ENCODE results near the gene SEC14L6.

SEC14L6 gene

DNA sequence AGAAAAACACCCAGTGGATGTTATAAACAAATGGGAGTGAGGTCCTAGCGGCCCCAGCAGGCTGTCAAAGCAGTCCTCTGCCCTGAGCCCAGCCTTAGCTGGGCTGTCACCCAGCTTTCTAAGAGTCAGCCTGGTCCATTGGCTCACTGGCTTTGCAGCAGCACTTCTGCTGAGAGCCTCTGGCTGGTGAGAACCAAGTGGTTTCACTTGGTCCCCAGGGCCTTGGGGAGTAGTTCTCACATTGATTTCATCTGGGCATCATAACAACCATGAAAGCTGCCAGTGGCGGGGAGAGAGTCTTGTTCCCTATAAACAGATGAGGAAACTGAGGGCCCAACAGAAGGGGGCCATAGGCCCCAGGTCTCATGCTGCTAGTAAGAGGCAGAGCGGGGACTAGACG lies 11.4 kb downstream of the SEC14L6 start:
- no peak for DNase-seq (ENCODE audit: low read depth)

DNA sequence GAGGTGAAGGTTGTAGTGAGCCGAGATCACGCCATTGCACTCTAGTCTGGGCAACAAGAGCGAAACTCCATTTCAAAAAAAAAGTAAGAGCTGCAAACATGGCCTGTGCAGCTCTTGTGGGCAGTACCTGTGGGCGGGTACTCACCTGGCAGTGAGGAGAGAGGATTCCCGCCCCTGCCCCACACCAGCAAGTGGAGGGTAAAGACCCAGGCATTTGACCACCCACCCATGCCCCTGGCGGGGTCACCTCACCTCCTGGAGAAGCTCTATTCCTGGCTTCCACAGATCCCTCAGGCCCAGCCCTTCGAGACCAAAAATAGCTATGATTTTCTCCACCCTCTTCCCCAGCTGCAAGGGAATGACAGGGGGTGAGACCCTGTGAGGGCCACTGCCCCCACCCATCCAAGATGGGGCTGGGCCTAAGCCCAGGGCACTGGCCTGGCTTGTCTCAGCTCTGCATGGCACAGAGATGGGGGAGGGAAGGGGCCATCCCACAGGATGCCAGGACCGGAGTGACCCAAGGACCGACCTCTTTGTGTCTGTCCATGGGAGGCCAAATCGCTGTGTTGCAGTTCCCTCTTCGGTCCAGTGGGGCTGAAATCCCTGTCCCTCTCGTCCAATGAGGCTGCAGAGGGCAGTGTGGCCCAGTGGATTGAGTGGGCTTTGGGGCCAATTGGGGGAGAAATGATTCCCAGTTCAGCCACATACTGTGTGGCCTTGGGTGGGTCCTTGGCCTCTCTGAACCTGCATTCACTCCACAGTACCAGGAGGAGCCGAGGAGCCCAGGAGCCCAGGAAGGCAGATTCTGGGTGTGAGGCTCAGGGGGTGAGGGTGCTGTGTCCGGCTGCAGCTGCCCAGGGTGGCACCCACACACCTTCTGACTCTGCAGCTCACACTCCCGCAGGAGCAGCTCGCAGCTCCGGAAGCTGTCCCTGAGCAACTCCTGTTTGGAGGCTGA lies 14.6 kb downstream of the SEC14L6 start:
- DNase-seq (ENCODE audit: low read depth), result no peak

DNA sequence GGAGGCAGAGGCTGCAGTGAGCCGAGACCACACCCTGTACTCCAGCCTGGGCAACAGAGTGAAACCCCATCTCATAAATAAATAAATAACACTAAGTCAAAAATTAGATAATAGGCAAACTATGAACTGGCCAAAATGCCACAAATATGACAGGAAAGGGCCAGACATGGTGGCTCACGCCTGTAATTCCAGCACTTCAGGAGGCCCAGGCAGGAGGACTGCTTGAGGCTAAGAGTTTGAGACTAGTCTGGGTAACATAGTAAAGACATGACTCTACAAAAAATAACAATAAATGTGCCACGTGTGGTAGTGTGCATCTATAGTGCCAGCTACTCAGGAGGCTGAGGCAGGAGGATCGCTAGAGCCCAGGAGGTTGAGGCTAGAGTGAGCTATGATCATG lies 19.9 kb downstream of the SEC14L6 start:
- no peak for DNase-seq (ENCODE audit: low read depth)

DNA sequence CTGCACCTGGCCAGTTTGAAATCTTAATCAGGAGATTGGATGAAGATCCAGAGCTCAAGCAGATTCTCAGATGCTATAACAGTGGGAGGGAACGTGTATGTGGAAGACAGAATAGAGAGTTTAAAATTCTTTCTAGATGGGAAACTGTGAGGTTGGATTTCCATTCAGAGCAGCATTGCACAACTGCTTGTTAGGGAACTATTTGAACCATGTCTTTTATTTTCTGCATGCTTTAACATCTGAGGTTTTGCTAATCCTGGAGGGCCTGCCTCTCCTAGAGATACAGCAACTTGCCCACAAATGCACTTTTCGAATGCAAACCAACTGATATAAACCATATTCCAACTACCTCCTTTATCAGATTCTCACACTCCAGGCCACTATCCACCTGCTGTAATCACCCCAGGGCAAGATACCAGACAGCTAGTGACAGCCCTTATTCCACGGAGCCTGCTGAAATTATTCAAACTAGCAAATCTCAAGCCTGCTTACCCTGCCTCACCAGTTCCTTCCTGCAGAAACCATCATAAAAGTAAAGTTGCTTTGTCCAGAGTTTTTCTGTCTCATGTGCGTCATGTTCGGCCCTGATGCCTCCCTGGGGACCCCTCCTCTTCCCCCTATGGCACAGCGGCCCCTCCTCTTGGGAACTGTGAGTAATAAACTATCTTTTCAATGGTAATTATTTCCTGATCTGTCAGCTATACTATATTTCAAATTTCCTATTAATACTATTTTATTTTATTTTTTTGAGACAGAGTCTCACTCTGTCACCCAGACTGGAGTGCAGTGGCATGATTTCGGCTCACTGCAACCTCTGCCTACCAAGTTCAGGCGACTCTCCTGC lies 22.7 kb downstream of the SEC14L6 start:
- no peak for DNase-seq (ENCODE audit: low read depth)

DNA sequence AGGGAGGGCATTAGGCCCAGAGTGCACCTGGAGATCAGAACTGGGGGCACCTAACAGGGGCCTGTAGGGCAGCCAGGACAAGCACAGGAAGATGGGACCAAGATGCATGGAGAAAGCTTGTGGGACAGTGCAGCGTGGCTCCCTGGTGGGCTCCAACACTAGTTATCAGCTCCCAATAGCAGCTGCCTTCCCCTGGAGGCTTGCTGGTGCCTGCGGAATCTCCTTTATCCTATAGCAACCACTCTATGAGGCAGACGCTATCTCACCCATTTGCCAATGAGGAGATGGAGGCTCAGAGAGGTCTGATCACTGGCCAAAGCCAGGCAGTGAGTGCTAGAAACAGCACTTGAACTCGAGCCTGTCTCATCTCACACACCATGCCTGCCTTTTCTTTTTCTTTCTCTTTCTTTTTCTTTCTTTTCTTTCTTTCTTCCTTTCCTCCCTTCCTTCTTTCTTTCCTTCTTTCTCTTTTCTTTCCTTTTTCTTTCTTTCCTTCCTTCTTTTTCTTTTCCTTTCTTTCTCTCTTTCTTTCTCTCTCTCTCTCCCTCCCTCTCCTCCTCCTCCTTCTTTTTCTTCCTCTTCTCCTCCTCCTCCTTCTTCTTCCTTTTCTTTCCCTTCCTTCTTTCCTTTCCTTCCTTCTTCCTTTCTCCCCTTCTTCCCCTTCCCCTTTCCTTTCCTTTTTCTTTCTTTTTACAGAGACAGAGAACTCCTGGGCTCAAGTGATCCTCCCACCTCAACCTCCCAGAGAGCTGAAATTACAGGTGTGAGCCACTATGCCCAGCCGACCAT lies 25.0 kb downstream of the SEC14L6 start:
- no peak for DNase-seq (ENCODE audit: low read depth)

DNA sequence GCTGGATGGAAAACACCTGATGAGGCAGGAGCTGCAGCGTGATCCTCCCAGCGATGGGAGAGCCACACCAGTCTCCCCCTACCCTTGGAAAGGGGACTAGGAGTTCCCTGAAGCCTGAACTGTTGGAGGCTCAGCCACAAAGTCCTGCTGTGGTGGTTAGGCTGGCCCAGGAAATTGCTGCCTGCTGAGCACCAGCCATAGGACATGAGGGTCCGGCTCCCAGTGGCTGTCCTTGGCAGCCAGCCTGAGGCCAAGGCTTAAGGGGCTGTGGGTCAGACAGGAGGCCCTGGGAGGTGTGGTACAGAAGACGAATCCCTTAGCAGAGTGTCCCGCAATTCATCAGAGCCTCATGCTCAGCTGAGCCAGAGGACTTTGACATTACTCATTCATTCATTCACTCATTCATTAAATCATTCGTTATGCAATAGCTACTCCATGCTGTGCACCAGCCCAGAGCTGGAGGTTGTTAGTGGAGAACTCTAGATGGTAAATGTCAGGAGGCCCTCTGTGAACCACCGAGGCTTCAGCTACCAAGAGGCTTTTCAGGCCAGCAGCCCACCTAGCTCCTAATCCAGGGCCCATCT lies 26.6 kb downstream of the SEC14L6 start:
- no peak for DNase-seq (ENCODE audit: low read depth)

DNA sequence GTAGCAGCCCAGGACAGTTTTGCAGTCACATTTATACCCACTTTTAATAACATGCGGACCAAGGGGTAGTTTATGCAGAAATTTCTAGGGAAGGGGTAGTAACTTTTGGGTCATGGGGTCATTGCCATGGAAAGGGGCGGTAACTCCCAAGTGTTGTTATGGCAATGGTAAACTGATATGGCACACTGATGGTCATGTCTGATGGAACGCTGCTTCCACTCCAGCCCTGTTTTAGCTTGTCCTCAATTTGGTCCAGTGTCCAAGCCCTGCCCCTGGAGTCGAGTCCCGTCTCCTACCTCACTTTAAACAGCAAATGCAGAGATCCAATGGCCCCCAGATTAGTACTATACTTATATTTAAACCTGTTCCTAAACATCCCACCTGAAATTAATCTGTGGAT lies 29.8 kb downstream of the SEC14L6 start:
- DNase-seq (ENCODE audit: low read depth), result no peak

DNA sequence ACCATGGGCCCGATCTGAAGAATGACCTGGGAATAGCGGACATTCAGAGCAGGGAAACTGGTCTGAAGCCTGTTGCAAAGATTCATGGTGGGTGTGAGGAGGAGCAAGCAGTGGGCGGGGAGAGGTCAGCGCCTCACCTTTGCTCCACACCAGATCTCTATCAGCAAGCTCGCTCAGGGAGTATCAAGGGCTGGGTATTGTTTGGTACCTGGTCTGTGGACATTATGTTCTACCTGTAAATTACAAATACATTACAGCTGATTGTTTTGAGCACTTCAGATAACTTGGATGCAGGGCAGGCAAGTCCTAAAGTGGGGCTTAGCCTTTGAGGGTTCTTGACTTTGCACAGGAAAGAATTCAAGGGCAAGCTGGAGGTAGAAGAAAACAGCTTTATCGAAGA lies 30.3 kb downstream of the SEC14L6 start:
- DNase-seq (ENCODE audit: low read depth), result no peak

DNA sequence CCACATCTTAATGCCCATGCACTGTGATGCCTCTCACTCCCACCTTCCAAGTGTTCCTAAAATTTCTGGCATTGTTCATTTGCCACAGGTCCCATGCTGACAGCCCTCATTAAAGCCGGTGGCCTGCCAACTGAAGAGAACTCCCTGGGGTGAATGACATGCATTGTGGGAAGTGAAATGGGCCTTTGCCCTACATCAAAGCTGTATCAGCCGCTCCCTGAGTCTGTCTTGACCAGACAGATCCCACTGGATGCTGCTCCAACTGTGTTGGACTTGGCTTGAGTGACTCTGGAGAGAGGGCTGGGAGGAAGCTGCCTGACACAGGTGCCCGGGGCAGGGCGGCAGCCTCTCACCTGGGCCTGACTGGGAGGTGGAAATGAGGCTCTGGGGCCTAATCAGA lies 32.3 kb downstream of the SEC14L6 start:
- no peak for DNase-seq (ENCODE audit: low read depth)

DNA sequence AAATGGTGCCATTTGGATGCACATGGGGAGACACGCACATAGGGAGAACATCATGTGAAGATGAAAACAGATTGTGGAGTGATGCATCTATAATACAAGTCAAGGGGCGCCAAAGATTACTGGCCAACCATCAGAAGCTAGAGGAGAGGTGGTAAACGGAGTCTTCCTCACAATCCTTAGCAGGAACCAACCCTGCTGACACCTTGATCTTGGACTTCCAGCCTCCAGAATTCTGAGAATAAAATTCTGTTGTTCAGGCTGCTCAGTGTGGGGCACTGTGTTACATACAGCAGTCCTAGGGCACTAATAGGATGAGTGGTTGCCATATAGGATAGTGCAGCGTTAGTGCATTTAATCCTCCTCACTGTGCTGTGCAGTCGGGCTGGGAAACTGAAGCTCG lies 33.1 kb downstream of the SEC14L6 start:
- no peak for DNase-seq (ENCODE audit: low read depth)

DNA sequence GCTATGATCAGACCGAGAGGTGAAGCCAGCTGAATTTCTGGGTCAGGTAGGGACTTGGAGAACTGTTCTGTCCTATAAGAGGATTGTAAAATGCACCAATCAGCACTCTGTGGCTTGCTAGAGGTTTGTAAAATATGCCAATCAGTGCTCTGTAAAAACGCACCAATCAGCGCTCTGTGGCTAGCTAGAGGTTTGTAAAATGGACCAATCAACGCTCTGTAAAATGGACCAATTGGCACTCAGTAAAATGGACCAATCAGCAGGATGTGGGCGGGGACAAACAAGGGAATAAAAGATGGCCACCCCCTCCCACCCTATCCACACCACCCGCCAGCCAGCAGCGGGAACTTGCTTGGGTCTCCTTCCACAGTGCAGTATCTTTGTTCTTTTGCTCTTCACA lies 34.6 kb downstream of the SEC14L6 start:
- no peak for DNase-seq (ENCODE audit: low read depth)

DNA sequence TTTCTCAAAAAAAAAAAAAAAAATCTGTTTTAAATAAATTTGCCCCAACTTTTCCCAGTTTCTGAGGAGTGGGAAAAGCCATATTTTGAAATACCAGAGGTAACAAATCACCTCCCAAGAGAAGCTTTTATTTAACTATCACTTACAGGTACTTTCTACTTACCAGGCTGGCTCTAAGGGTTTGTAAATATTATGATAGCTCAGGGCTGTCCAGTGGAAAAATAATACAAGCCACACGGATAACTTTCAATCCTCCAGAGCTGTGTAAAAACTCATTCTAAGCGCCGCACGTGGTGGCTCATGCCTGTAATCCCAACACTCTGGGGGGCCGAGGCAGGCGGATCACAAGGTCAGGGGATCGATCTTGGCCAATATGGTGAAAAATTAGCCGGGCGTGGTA lies 35.4 kb downstream of the SEC14L6 start:
- no peak for DNase-seq (ENCODE audit: low read depth)

DNA sequence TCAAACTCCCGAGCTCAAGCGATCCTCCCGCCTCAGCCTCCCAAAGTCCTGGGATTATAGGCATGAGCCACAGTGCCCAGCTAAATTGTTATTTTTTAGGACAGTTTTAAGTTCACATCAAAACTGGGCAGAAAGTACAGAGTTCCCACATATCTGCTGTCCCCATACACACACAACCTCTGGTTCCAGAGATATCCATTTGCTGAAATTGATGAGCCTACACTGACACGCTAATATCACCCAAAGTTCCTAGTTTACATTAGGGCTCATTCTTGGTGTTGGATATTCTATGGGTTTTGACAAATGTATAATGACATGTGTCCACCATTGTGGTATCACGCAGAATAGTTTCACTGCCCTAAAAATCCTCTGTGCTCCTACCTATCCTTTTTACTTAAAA lies 38.3 kb downstream of the SEC14L6 start:
- no peak for DNase-seq (ENCODE audit: low read depth)

DNA sequence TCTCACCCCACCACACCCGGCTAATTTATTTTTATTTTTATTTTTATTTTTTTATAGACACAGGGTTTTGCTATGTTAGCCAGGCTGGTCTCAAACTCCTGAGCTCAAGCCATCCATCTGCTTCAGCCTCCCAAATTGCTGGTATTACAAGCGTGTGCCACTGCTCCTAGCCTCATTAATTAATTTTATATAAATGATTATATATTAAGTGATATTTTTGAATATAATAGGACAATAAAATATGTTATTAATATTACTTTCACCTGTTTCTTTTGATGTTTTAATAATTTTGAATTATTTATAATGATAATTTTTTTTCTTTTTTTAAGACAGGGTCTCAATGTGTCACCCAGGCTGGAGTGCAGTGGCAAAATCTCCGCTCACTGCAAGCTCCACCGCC lies 38.9 kb downstream of the SEC14L6 start:
- no peak for DNase-seq (ENCODE audit: low read depth)

DNA sequence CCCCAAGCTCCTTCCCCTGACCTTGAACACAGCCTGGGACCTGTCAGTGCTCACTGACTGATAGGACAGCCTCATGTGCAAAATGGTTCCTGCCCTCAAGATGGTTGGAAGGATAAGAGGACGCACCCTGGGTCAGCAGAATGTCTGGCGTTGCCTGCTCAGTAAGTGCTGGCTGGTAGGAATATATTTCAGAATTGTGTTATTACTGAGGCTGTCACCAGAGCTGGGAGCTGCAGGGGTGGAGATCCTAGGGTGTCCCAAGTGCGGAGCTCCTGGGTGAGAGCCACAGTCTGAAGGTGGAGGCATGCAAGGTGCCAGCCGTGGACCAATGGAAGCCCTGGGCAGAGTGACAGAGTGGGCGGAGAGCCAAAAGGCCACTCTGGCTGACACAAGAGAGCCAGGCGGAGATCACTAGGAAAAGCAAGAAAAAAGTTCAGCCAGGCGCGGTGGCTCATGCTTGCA lies 40.0 kb downstream of the SEC14L6 start:
- no peak for DNase-seq (ENCODE audit: low read depth)

DNA sequence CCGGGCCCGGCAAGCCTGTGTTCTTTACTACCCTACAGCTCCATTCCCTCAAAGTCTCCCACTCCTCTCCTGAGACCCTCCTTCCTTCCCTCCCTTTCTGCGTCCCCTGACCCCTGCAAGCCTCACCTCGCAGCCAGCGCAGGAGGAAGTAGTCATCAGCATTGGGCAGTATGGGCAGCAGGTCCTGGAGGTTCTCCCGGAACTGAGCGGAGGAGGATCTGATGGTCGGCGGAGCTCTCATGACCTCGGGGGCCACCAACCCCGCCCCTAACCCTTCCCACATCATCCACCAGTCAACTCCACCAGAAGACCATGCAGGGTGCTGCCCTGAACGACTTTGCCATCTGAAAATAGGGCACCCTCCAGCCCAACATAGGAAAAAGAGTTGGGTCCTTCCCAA lies 43.0 kb downstream of the SEC14L6 start:
- no peak for DNase-seq (ENCODE audit: low read depth)

DNA sequence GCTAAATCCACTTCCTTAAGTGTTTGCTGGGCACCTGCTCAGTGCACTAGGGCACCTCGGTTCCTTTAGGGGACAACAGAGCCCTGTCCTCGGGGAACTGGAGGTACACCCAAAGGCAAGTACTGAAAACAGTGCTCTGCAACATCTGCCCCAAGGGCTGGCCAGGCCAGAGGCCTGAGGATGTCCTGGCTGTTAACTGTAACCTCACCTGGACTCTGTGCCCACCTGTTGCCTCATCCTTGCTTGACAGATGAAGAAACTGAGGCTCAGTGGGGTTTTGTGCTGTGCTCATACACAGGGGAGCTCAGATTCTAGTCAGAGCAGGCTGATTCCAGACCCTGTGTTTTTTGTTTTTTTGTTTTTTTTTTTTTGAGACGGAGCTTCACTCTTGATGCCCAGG lies 43.6 kb downstream of the SEC14L6 start:
- no peak for DNase-seq (ENCODE audit: low read depth)

DNA sequence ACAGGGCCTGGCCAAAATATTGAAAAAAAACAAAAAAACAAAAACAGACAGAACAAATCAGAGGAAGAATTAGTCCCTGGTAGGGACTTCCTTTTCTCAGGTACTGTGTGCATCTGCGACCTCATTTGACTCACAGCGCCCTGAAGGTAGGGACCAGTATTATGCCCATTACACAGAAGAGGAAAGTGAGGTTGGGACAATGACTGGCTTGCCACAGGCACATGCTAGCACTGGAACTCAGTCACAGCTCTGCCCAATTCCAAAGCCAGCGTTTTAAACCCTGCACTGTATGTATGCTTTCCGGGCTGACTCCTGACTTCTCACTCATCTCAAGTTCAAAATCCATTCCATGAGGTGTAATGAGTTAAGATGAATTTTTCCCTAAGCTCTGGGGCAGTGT lies 44.4 kb downstream of the SEC14L6 start:
- no peak for DNase-seq (ENCODE audit: low read depth)

DNA sequence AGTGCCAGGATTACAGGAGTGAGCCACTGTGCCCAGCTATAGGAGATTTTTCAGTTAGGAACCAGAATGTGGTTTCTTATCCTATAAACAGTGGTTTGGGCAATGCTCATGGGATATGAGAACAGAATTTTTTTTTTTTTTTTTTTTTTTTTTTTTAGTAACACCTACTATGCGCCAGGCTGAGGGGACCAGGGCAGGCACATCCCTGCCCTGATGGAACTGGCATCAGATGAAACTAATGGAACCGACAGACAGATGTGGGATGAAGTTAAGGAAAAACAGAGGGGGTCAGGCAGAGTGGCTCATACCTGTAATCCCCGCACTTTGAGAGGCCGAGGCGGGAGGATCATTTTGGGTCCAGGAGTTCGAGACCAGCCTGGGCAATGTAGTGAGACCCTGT lies 45.9 kb downstream of the SEC14L6 start:
- DNase-seq (ENCODE audit: low read depth), result no peak

DNA sequence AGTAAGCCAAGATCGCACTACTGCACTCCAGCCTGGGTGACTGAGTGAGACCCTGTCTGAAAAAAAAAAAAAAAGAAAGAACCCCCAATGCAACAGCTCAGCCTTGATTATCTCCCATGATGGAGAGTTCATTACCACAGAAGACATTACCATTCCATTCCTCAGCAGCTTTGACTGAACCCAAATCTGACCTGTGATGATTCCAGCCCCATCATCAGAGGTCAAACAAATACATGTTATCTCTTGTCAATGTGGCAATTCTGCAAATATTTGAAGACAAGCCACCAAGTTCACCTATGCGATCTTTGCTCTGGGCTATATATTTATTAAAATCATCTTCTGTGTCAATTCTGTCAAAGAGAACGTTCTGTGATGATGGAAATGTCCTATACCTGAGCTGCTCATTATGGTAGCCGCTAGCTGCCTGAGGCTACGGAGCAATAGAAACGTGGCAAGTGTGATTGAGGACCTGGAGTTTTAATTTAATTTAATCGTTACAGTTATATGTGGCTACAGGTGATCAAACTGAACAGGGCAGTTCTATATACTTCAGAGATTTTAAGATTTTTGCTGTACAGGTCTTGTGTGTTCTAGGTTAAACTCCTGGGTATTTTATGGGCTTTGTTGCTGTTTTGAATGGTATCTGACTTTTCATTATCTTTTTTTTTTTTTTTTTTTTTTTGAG lies 48.9 kb downstream of the SEC14L6 start:
- no peak for DNase-seq (ENCODE audit: low read depth)

DNA sequence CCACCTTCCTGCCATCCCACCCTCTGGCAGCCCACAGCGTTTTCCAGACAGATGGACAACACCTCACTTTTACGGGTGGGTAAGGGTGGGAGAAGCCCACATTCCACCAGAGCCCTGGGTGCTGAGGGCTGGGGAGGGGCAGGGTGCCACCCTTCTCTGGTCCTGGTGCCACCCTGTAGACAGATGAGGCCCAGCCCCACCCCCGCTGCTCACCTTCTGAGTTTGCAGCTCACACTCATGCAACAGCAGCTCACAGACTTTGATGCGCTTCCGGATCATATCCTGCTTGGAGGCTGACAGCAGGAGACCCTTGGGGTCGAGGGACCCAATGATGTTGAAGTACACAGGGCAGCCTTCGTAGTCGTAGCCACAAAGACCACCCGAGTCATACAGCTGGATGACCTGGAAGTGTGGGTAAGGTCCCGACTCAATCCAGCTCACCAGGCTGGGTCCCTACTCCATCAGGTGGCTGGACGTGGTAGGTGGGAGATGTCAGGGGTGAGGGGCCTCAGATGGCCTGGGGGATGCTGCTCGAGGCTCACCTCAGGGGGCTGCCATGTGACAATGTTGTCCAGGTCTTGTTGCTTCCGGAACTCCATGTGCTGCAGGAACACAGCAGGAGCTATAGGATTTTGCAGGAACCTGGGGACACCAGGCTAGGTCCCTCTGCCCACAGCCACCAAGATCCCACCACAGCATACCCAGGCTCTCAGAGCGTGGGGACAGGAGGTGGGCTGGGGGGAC lies 51.3 kb downstream of the SEC14L6 start:
- no peak for DNase-seq (ENCODE audit: low read depth)
